ENCODE data around the gene OXA1L.

GRCh38 chr14:22813145-22813544 is 46.7 kb downstream of the OXA1L start:
- TF ChIP-seq CTCF (IDR thresholded peaks at IDR 0.05; ENCODE audit: insufficient read depth, low read length) (no peak), POLR2AphosphoS5 (IDR thresholded peaks at IDR 0.05; ENCODE audit: low read depth) (no peak), SPI1 (IDR thresholded peaks at IDR 0.05; ENCODE audit: borderline replicate concordance, low read depth) (no peak)
- TF ChIP-seq, protein P1, sequence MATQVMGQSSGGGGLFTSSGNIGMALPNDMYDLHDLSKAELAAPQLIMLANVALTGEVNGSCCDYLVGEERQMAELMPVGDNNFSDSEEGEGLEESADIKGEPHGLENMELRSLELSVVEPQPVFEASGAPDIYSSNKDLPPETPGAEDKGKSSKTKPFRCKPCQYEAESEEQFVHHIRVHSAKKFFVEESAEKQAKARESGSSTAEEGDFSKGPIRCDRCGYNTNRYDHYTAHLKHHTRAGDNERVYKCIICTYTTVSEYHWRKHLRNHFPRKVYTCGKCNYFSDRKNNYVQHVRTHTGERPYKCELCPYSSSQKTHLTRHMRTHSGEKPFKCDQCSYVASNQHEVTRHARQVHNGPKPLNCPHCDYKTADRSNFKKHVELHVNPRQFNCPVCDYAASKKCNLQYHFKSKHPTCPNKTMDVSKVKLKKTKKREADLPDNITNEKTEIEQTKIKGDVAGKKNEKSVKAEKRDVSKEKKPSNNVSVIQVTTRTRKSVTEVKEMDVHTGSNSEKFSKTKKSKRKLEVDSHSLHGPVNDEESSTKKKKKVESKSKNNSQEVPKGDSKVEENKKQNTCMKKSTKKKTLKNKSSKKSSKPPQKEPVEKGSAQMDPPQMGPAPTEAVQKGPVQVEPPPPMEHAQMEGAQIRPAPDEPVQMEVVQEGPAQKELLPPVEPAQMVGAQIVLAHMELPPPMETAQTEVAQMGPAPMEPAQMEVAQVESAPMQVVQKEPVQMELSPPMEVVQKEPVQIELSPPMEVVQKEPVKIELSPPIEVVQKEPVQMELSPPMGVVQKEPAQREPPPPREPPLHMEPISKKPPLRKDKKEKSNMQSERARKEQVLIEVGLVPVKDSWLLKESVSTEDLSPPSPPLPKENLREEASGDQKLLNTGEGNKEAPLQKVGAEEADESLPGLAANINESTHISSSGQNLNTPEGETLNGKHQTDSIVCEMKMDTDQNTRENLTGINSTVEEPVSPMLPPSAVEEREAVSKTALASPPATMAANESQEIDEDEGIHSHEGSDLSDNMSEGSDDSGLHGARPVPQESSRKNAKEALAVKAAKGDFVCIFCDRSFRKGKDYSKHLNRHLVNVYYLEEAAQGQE (IDR thresholded peaks at IDR 0.05; ENCODE audit: insufficient replicate concordance, low read depth) = no peak
